SU-DHL-6 (cell line): Measurements from ENCODE around the gene SPRYD7.

Experiments used
- EZH2phosphoT487 ChIP-seq: fragments of 200-600 bp; sonication (generic), shearing (Covaris generic); conservative IDR thresholded peaks from 2 replicates; pipeline ENCODE4 v1.6.1; 2018; ENCODE audit warnings: mild to moderate bottlenecking, antibody characterized with exemption, low read length, moderate library complexity, mixed read lengths
- TF ChIP-seq, protein P1 (sequence below): fragments of 200-600 bp; sonication (generic); IDR thresholded peaks from one replicate; pipeline ENCODE4 v1.5.1; 2017; ENCODE audit warnings: antibody characterized with exemption, mild to moderate bottlenecking, low read length, moderate library complexity; ENCODE audit not compliant: insufficient read depth, poor library complexity, severe bottlenecking

DNA sequence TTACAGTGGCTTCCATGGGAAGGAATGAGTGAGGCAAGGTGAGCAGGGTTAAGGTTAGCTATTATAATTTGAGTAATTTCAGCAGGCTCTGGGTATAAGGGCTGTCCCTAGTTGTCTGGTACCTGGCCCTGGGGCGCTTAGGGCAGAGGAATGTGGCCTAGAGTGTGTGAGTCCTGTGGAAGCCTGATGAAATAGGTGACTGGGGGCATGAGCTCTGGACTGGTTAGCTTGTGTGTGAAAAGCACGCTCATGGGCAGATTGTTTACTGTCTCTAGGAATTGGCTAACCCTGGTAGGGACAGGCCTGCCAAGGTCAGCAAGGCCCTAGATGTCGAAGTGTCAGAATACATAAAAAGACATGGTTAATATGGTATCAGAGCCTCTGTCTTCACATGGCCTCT is 42.5 kb downstream of the SPRYD7 start:
- TF ChIP-seq, protein P1, sequence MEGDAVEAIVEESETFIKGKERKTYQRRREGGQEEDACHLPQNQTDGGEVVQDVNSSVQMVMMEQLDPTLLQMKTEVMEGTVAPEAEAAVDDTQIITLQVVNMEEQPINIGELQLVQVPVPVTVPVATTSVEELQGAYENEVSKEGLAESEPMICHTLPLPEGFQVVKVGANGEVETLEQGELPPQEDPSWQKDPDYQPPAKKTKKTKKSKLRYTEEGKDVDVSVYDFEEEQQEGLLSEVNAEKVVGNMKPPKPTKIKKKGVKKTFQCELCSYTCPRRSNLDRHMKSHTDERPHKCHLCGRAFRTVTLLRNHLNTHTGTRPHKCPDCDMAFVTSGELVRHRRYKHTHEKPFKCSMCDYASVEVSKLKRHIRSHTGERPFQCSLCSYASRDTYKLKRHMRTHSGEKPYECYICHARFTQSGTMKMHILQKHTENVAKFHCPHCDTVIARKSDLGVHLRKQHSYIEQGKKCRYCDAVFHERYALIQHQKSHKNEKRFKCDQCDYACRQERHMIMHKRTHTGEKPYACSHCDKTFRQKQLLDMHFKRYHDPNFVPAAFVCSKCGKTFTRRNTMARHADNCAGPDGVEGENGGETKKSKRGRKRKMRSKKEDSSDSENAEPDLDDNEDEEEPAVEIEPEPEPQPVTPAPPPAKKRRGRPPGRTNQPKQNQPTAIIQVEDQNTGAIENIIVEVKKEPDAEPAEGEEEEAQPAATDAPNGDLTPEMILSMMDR = no peak
- TF ChIP-seq EZH2phosphoT487 = no peak
